ENCODE results near the gene C1GALT1C1L.
"Not testable (repeated sequence)": the region's sequence is repeated elsewhere in the genome, so short reads cannot be mapped to it uniquely, and the experiment has no call there.

The C1GALT1C1L gene

GRCh38 chr2:43714164-43714563 lies 37.9 kb upstream of the C1GALT1C1L start:
- TF ChIP-seq CTCF (IDR thresholded peaks at IDR 0.05; ENCODE audit: borderline replicate concordance, insufficient read depth, low read depth, low read length): no peak
- H3K4me3 ChIP-seq (ENCODE audit: low read depth, low read length): no peak overlapping the region

GRCh38 chr2:43710866-43711265 lies 34.6 kb upstream of the C1GALT1C1L start:
- H3K4me3 ChIP-seq (ENCODE audit: low read depth, low read length): no peak overlapping the region
- TF ChIP-seq CTCF (IDR thresholded peaks at IDR 0.05; ENCODE audit: borderline replicate concordance, insufficient read depth, low read depth, low read length): no peak

- TF ChIP-seq CTCF (IDR thresholded peaks at IDR 0.05; ENCODE audit: borderline replicate concordance, insufficient read depth, low read depth, low read length): no peak
- H3K4me3 ChIP-seq (ENCODE audit: low read depth, low read length): no peak overlapping the region
Observed at GRCh38 chr2:43708891-43709290, 32.7 kb upstream of the C1GALT1C1L start.

GRCh38 chr2:43708178-43708577 lies 31.9 kb upstream of the C1GALT1C1L start:
- TF ChIP-seq CTCF (IDR thresholded peaks at IDR 0.05; ENCODE audit: borderline replicate concordance, insufficient read depth, low read depth, low read length): no peak
- H3K4me3 ChIP-seq (ENCODE audit: low read depth, low read length): no peak overlapping the region

GRCh38 chr2:43707255-43708015 lies 31.2 kb upstream of the C1GALT1C1L start:
- H3K4me3 ChIP-seq (ENCODE audit: low read depth, low read length): no peak overlapping the region
- no peak for TF ChIP-seq CTCF (IDR thresholded peaks at IDR 0.05; ENCODE audit: borderline replicate concordance, insufficient read depth, low read depth, low read length)

GRCh38 chr2:43701111-43701510 lies 24.9 kb upstream of the C1GALT1C1L start:
- no peak for TF ChIP-seq CTCF (IDR thresholded peaks at IDR 0.05; ENCODE audit: borderline replicate concordance, insufficient read depth, low read depth, low read length)
- no peak overlapping the region for H3K4me3 ChIP-seq (ENCODE audit: low read depth, low read length)

- no peak overlapping the region for H3K4me3 ChIP-seq (ENCODE audit: low read depth, low read length)
- no peak for TF ChIP-seq CTCF (IDR thresholded peaks at IDR 0.05; ENCODE audit: borderline replicate concordance, insufficient read depth, low read depth, low read length)
Observed at GRCh38 chr2:43699761-43700160, 23.5 kb upstream of the C1GALT1C1L start.

GRCh38 chr2:43698140-43698539 lies 21.9 kb upstream of the C1GALT1C1L start:
- H3K4me3 ChIP-seq (ENCODE audit: low read depth, low read length): not testable (repeated sequence)

All from GM12875 (cell line).